ENCODE data around the gene VPS39.

The VPS39 gene

GRCh38 chr15:42194513-42194912 lies 13.6 kb downstream of the VPS39 start:
- DNase-seq: peak; percentile 40

GRCh38 chr15:42193383-42193782 lies 14.7 kb downstream of the VPS39 start:
- no peak for DNase-seq

GRCh38 chr15:42191610-42192346 lies 16.3 kb downstream of the VPS39 start:
- DNase-seq: no peak

- no peak for DNase-seq
Measured at GRCh38 chr15:42190370-42190769, 17.7 kb downstream of the VPS39 start.

GRCh38 chr15:42185801-42186200 lies 22.3 kb downstream of the VPS39 start:
- DNase-seq: no peak

GRCh38 chr15:42184736-42185135 lies 23.4 kb downstream of the VPS39 start:
- DNase-seq: no peak

GRCh38 chr15:42184296-42184695 lies 23.8 kb downstream of the VPS39 start:
- DNase-seq: no peak

- no peak for DNase-seq
Measured at GRCh38 chr15:42182961-42183360, 25.1 kb downstream of the VPS39 start.

GRCh38 chr15:42182328-42182886 lies 25.7 kb downstream of the VPS39 start:
- no peak for DNase-seq

GRCh38 chr15:42178056-42178455 lies 30.0 kb downstream of the VPS39 start:
- no peak for DNase-seq

GRCh38 chr15:42175671-42176070 lies 32.4 kb downstream of the VPS39 start:
- no peak for DNase-seq

- no peak for DNase-seq
Measured at GRCh38 chr15:42172475-42172874, 35.6 kb downstream of the VPS39 start.

GRCh38 chr15:42171795-42172194 lies 36.3 kb downstream of the VPS39 start:
- DNase-seq: no peak

- no peak for DNase-seq
Measured at GRCh38 chr15:42171122-42171521, 37.0 kb downstream of the VPS39 start.

GRCh38 chr15:42166225-42166940 lies 41.7 kb downstream of the VPS39 start:
- DNase-seq: no peak

GRCh38 chr15:42165106-42165505 lies 43.0 kb downstream of the VPS39 start:
- DNase-seq: no peak

GRCh38 chr15:42163947-42164550 lies 44.1 kb downstream of the VPS39 start:
- no peak for DNase-seq

GRCh38 chr15:42163291-42163690 lies 44.8 kb downstream of the VPS39 start:
- no peak for DNase-seq

GRCh38 chr15:42160136-42160535 lies 48.0 kb downstream of the VPS39 start:
- no peak for DNase-seq

- no peak for DNase-seq
Measured at GRCh38 chr15:42159381-42160015, 48.6 kb downstream of the VPS39 start.

- DNase-seq: no peak
Measured at GRCh38 chr15:42158941-42159340, 49.2 kb downstream of the VPS39 start.

GRCh38 chr15:42157981-42158765 lies 49.9 kb downstream of the VPS39 start:
- no peak for DNase-seq
